ENCODE data around the gene TMEM165.

The TMEM165 gene

GRCh38 chr4:55367084-55367722 is 28.6 kb upstream of the TMEM165 start:
- DNase-seq (ENCODE audit: low read depth, low spot score): no peak

- no peak for DNase-seq (ENCODE audit: low read depth, low spot score)
Measured at GRCh38 chr4:55369968-55370367, 25.8 kb upstream of the TMEM165 start.

DNA sequence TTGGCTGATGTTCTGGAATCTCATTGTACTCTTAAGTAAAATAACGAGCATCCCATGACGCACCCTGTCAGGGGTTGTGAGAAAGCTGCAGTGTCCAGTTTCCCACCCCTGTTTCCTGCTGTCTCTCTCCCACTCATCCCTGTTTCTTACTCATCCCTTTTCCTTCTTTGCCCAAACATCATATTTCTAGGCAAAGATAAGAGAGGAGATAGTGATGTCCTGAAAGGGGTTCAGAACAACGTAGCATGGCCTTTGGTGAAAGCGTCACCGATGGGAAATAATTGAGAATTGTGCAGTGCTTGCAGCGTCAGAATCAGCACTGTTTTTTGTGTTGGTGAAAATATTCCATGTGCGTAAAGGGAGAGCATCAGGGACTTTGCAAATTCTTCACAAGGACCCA is 23.5 kb upstream of the TMEM165 start:
- no peak for DNase-seq (ENCODE audit: low read depth, low spot score)

GRCh38 chr4:55373461-55373860 is 22.3 kb upstream of the TMEM165 start:
- no peak for DNase-seq (ENCODE audit: low read depth, low spot score)

- no peak for DNase-seq (ENCODE audit: low read depth, low spot score)
Measured at GRCh38 chr4:55376698-55377097, 19.1 kb upstream of the TMEM165 start.

GRCh38 chr4:55378617-55379467 is 16.9 kb upstream of the TMEM165 start:
- no peak for DNase-seq (ENCODE audit: low read depth, low spot score)

DNA sequence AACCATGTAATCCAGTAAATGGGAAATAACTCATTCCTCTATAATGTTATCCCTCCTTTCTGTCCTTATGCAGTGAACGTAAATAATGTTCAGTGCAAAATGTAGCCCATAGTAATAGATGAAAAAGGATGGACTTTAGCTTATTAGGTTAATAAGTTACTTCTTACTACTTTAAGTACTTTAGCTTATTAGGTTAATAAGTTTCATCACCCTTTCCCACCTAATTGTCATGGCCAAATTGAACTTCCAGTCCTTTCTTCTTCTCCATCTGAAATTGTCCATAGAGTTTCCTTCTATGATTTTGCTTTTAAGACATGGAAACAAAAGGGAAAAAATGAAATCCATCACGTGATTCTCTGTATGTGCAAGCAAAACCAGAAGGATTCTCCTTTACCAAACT is 15.2 kb upstream of the TMEM165 start:
- DNase-seq (ENCODE audit: low read depth, low spot score): no peak

DNA sequence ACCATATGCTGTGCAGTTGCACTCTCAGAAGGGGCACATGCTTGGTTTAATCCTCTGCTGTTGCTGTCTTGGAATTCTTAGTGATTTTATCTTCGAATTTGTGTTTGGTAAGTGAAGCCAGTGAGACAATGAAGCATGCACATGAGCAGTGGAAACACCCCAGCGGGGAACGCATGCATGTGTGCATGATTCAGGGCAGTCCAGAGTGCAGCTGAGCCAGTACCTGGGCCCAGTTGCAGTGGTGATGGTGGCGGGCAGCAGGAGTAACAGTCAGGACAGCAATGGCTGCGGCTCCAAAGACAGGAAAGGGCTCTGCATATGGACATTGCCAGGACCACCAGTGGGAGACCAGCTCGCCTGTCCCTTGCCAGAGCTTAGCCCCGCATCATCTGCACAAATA is 14.3 kb upstream of the TMEM165 start:
- DNase-seq (ENCODE audit: low read depth, low spot score): no peak

GRCh38 chr4:55382488-55383003 is 13.2 kb upstream of the TMEM165 start:
- no peak for DNase-seq (ENCODE audit: low read depth, low spot score)

GRCh38 chr4:55385201-55385649 is 10.5 kb upstream of the TMEM165 start:
- no peak for DNase-seq (ENCODE audit: low read depth, low spot score)

DNA sequence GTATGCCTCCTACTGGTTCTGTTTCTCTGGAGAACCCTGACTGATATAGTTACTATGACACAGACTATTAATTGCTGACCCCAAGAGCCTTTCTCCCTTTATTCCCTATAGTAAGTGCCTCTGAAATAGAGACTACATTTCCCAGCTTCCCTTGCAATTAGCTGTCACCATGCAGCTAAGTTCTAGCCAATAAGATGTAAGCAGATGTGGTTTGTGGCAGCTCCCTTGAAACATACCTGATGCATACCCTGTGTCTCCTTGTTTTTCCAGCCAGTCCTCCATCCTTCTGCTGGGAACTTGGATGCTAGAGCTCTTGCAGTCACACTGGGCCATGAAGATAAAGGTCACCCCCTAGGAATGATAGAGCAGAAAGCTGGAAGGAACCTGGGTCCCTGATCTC is 9.7 kb upstream of the TMEM165 start:
- no peak for DNase-seq (ENCODE audit: low read depth, low spot score)

GRCh38 chr4:55386840-55387239 is 8.9 kb upstream of the TMEM165 start:
- no peak for DNase-seq (ENCODE audit: low read depth, low spot score)

DNA sequence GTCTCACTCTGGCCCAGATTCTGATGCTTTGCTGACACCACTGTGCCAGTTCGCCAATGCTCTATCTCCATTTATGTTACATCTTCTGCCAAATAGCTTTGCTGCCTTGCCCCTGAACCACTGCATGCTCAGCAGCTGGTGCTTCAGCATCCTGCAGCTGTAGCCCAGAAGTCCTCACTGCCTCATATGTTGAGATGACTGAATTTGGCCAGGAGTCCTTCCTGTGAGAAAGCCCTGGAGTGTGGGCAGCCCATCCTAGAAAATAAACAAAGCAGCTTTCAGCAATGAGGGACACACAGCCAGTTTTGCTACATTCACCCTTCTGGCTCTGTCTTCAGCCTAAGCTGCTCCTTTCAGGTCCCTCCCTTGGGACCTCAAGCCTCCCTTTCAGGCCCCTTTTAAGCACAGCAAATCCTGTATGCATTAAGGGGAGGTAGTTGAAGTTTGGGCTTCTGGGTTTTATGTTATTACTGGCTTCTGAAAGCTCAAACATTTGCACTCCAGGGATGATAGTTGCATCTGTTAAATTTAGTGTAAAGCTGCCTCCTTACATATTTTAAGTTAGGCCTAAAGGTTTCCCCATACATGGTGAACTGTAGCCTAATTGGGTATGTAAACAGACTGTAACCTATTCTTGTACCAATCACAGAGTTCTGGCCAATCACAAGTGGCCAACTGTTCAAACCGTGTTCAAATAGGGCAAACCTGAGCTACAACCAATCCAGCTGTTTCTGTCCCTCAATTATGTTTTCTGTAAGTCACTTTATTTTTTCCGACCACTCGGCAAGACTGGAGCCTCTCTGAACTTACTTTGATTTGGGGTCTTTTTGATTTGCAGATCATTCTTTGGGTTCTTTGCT is 2.1 kb upstream of the TMEM165 start:
- no peak for DNase-seq (ENCODE audit: low read depth, low spot score)

DNA sequence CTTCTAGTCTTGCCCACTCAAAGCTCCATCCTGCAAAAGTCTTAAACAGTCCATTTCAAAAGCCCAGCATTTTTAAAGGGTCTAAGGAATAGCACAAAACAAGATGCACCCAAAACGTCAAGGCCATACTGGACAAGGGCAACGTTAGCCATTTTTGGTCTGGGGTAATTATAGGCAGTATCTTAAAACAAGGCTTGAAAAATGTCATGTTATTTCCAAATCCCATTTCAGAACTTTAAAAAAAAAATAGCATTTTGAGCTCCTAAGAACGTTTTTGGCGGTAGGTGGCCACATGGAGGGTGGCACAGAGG is 584 bp upstream of the TMEM165 start:
- DNase-seq (ENCODE audit: low read depth, low spot score): no peak

GRCh38 chr4:55396308-55397125 is 760 bp downstream of the TMEM165 start:
- DNase-seq (ENCODE audit: low read depth, low spot score): no peak

DNA sequence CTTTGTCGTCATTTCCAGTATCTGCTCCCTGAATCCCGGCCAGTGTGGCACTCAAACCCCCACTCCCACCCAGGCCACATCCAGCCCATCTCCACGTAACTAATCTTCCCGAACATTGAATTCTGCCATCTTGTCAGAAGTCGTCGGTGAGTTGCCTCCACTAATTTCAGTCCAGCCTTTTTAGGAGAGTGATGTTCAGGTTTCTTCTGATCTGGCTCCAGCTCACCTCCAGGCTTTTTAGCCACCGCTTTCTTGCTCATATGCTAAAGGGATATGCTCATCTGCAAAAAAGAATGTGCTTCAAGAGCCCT is 1.3 kb downstream of the TMEM165 start:
- no peak for DNase-seq (ENCODE audit: low read depth, low spot score)

DNA sequence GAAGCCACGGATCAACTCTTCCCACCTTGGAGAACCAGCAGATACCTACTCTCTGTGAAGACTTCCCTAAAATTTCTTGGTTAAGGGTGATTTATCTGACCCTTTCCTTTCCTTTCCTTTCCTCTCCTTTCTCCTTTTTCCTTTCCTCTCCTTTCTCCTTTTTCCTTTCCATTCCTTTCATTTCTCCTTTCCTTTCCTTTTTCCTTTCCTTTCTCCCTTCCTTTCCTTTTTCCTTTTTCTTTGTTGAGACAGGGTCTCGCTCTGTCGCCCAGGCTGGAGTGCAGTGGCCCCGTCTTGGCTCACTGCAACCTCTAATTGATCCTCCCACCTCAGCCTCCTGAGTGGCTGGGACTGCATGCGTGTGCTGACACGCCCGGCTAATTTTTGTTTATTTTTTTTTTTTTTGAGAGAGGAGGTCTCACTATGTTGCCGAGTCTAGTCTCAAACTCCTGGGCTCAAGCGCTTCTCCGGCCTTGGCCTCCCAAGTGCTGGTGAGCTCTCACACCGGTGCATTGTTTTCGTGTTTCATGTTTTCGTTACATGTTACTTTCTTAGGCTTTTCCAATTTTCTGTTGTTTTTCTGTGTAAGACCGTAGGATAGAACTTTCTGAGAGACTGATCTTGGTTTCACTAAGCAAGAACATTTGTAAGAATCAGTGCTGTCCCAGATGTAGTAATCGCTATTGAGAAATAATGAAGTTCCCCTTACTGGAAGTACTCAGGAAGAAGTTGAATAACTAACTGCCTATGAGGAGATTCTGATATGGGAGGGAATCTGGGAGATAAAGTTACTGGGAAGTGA is 2.0 kb downstream of the TMEM165 start:
- DNase-seq (ENCODE audit: low read depth, low spot score): no peak

DNA sequence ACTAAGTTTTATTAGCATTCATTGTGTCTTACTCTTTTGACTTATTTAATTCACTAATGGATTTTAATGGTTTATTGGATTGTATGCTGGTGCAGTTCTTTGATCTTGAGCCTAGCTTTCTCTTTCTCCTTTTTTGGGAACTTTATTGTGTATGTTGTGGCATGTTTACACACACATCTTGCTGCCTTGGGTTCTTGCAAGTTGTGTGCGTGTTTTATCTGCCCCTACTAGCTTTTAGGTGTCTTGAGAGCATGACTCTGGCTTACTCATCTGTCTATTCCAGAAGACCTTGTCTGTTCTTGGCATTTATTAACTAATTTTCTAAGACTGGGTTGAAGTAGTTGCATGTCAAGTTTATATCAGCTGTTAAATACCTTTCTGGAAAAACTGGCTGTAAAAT is 2.7 kb downstream of the TMEM165 start:
- DNase-seq (ENCODE audit: low read depth, low spot score): no peak

- no peak for DNase-seq (ENCODE audit: low read depth, low spot score)
Measured at GRCh38 chr4:55398966-55399365, 3.2 kb downstream of the TMEM165 start.

DNA sequence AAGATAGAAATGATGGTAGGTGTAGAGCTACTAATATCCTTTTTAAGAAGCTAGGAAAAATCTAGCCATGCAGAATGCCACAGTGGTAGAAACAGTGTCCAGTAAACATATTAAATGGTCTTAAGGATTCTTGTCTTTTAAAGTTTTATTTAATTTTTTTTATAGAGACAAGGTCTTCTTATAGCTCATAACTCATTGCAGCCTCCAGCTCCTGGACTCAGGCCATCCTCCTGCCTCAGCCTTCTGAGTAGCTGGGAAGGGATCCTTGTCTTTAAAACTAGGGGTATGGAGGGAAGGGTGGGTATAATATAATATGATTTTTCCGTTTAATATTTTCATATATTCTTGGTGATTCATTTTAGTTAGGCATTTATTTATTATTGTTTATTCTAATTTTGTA is 3.8 kb downstream of the TMEM165 start:
- no peak for DNase-seq (ENCODE audit: low read depth, low spot score)

- no peak for DNase-seq (ENCODE audit: low read depth, low spot score)
Measured at GRCh38 chr4:55405073-55405472, 9.3 kb downstream of the TMEM165 start.

Measured in iPS DF 19.7 (cell line).